ENCODE measurements around the gene OGFOD2.

Gene OGFOD2

GRCh38 chr12:122986258-122986871, 11.3 kb downstream of the OGFOD2 start:
- no peaks in the 10 kb centered on the region for H3K27me3 ChIP-seq (ENCODE audit: control insufficient read depth, insufficient read depth, low read length)
- H3K4me3 ChIP-seq (ENCODE audit: low read length): no peak overlapping the region
- no peak overlapping the region for H3K9ac ChIP-seq (ENCODE audit: low read length)
- peaks cover 4% of the 10 kb centered on the region for H3K36me3 ChIP-seq (ENCODE audit: control insufficient read depth, low read depth, low read length)
- no peak overlapping the region for H3K27ac ChIP-seq (ENCODE audit: low read length)
- no peaks in the 10 kb centered on the region for H3K9me3 ChIP-seq (ENCODE audit: control insufficient read depth, low read depth, low read length)
- peaks cover 3% of the 10 kb centered on the region for H3K4me1 ChIP-seq (ENCODE audit: control insufficient read depth, low read depth, low read length)

GRCh38 chr12:122987086-122987951, 12.3 kb downstream of the OGFOD2 start:
- no peak overlapping the region for H3K4me3 ChIP-seq (ENCODE audit: low read length)
- H3K4me1 ChIP-seq (ENCODE audit: control insufficient read depth, low read depth, low read length): peaks cover 3% of the 10 kb centered on the region
- H3K27me3 ChIP-seq (ENCODE audit: control insufficient read depth, insufficient read depth, low read length): no peaks in the 10 kb centered on the region
- peaks cover 4% of the 10 kb centered on the region for H3K36me3 ChIP-seq (ENCODE audit: control insufficient read depth, low read depth, low read length)
- H3K9me3 ChIP-seq (ENCODE audit: control insufficient read depth, low read depth, low read length): no peaks in the 10 kb centered on the region
- no peak overlapping the region for H3K9ac ChIP-seq (ENCODE audit: low read length)
- H3K27ac ChIP-seq (ENCODE audit: low read length): no peak overlapping the region

DNA sequence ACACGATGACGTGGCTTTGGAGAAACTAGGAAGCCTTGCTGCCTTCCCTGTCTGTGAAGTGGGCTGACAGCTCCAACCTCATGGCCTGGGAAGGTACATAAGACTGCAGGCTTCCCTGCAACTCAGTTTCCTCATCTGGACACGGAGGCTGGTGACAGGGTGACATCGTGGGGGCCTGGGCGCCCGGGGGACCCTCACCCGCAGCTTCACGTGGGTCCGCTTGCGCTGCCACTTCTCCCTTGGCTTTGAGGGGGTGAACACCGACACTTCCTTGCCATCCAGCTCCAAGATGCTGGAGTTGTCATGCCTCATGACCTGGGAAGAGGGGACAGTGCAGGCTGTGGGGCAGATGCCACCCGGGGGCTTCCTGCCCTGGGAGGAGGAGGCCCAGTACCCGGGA, 13.0 kb downstream of the OGFOD2 start:
- Histone ChIP-seq H3K36me3 (ENCODE audit: control insufficient read depth, low read depth, low read length) (peaks cover 3% of the 10 kb centered on the region), H3K4me1 (ENCODE audit: control insufficient read depth, low read depth, low read length) (peaks cover 3% of the 10 kb centered on the region), H3K27ac (ENCODE audit: low read length) (no peak overlapping the region), H3K4me3 (ENCODE audit: low read length) (no peak overlapping the region), H3K27me3 (ENCODE audit: control insufficient read depth, insufficient read depth, low read length) (no peaks in the 10 kb centered on the region), H3K9ac (ENCODE audit: low read length) (no peak overlapping the region), H3K9me3 (ENCODE audit: control insufficient read depth, low read depth, low read length) (no peaks in the 10 kb centered on the region)

DNA sequence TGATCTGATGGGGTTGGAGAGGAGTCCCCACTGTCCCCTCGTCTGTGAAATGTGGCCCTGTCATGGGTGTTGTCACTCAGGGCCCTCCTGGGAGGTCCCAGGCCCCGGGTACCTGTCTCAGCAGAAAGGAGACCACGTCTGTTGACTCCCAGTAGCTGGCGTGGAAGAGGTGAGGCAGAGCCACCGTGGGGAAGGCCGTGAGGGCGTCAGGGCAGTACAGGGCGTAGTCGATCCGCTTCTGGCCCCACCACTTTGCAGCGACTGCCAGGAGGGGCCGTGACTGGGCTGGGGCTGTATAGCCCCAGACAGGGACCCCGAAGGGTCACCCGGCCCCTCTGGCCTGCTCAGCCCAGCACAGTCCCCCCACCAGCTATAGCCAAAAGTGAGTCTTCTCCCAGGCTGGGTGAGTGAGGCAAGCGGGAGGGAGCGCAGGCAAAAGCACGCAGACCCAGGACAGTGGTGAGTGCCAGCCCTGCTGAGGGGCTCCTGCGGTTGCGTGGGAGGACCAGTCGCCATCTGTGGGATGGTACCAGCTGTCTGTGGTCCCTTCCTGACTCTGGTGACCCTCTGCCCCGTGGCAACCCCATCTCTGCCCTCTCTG, 13.7 kb downstream of the OGFOD2 start:
- H3K9ac ChIP-seq (ENCODE audit: low read length): no peak overlapping the region
- no peaks in the 10 kb centered on the region for H3K27me3 ChIP-seq (ENCODE audit: control insufficient read depth, insufficient read depth, low read length)
- H3K9me3 ChIP-seq (ENCODE audit: control insufficient read depth, low read depth, low read length): no peaks in the 10 kb centered on the region
- H3K4me1 ChIP-seq (ENCODE audit: control insufficient read depth, low read depth, low read length): peaks cover 3% of the 10 kb centered on the region
- H3K4me3 ChIP-seq (ENCODE audit: low read length): no peak overlapping the region
- H3K36me3 ChIP-seq (ENCODE audit: control insufficient read depth, low read depth, low read length): no peaks in the 10 kb centered on the region
- no peak overlapping the region for H3K27ac ChIP-seq (ENCODE audit: low read length)

GRCh38 chr12:122989225-122989839, 14.3 kb downstream of the OGFOD2 start:
- Histone ChIP-seq H3K27ac (ENCODE audit: low read length) (no peak overlapping the region), H3K9me3 (ENCODE audit: control insufficient read depth, low read depth, low read length) (no peaks in the 10 kb centered on the region), H3K4me1 (ENCODE audit: control insufficient read depth, low read depth, low read length) (no peaks in the 10 kb centered on the region), H3K9ac (ENCODE audit: low read length) (no peak overlapping the region), H3K36me3 (ENCODE audit: control insufficient read depth, low read depth, low read length) (no peaks in the 10 kb centered on the region), H3K4me3 (ENCODE audit: low read length) (no peak overlapping the region), H3K27me3 (ENCODE audit: control insufficient read depth, insufficient read depth, low read length) (no peaks in the 10 kb centered on the region)

- no peaks in the 10 kb centered on the region for H3K36me3 ChIP-seq (ENCODE audit: control insufficient read depth, low read depth, low read length)
Measured at GRCh38 chr12:122989874-122990419, 14.9 kb downstream of the OGFOD2 start.

GRCh38 chr12:122990561-122990960, 15.5 kb downstream of the OGFOD2 start:
- no peak overlapping the region for H3K9ac ChIP-seq (ENCODE audit: low read length)
- H3K27me3 ChIP-seq (ENCODE audit: control insufficient read depth, insufficient read depth, low read length): no peaks in the 10 kb centered on the region
- no peak overlapping the region for H3K27ac ChIP-seq (ENCODE audit: low read length)
- no peaks in the 10 kb centered on the region for H3K4me1 ChIP-seq (ENCODE audit: control insufficient read depth, low read depth, low read length)
- no peak overlapping the region for H3K4me3 ChIP-seq (ENCODE audit: low read length)
- H3K9me3 ChIP-seq (ENCODE audit: control insufficient read depth, low read depth, low read length): no peaks in the 10 kb centered on the region
- H3K36me3 ChIP-seq (ENCODE audit: control insufficient read depth, low read depth, low read length): no peaks in the 10 kb centered on the region

More at GRCh38 chr12:122989874-122990419, 14.9 kb downstream of the OGFOD2 start:
- Histone ChIP-seq H3K4me3 (ENCODE audit: low read length) (no peak overlapping the region), H3K9ac (ENCODE audit: low read length) (no peak overlapping the region), H3K4me1 (ENCODE audit: control insufficient read depth, low read depth, low read length) (no peaks in the 10 kb centered on the region), H3K27ac (ENCODE audit: low read length) (no peak overlapping the region), H3K9me3 (ENCODE audit: control insufficient read depth, low read depth, low read length) (no peaks in the 10 kb centered on the region), H3K27me3 (ENCODE audit: control insufficient read depth, insufficient read depth, low read length) (no peaks in the 10 kb centered on the region)

GRCh38 chr12:122990961-122991622, 16.0 kb downstream of the OGFOD2 start:
- Histone ChIP-seq H3K9ac (ENCODE audit: low read length) (no peak overlapping the region), H3K27ac (ENCODE audit: low read length) (no peak overlapping the region), H3K9me3 (ENCODE audit: control insufficient read depth, low read depth, low read length) (no peaks in the 10 kb centered on the region), H3K4me1 (ENCODE audit: control insufficient read depth, low read depth, low read length) (no peaks in the 10 kb centered on the region), H3K36me3 (ENCODE audit: control insufficient read depth, low read depth, low read length) (no peaks in the 10 kb centered on the region), H3K27me3 (ENCODE audit: control insufficient read depth, insufficient read depth, low read length) (no peaks in the 10 kb centered on the region), H3K4me3 (ENCODE audit: low read length) (no peak overlapping the region)

DNA sequence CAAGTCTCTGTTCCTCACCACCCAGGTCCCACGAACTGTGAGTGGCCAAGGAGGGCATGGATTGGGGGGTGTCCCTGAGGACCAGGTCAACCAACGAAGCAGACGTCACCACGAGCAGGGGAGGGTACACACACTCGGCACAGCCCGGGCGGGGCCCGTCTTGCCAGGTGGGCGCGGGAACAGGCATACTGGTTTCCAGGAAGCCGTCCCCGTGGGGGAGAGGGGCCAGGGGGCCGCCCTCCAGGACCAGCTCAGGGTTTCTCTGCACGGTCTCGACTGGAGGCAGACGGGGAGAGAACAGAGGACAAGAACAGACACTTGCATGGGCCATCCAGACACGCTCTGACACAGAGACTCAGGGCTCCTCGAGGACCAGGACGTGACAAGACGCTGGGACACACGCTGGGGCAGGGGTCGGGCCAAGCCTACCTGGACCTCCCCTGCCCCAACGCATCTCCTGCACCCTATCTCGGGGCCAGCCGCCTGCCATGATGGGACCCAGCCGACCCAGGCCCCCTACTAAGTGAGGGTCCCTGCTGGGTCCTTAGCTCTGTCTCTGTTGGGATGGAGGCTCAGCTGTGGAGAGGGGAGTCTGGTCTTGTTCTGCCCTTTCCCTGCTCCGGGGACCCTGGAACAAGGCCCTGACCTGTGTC, 16.7 kb downstream of the OGFOD2 start:
- Histone ChIP-seq H3K27me3 (ENCODE audit: control insufficient read depth, insufficient read depth, low read length) (no peaks in the 10 kb centered on the region), H3K36me3 (ENCODE audit: control insufficient read depth, low read depth, low read length) (no peaks in the 10 kb centered on the region), H3K9me3 (ENCODE audit: control insufficient read depth, low read depth, low read length) (no peaks in the 10 kb centered on the region), H3K27ac (ENCODE audit: low read length) (no peak overlapping the region), H3K4me3 (ENCODE audit: low read length) (no peak overlapping the region), H3K4me1 (ENCODE audit: control insufficient read depth, low read depth, low read length) (no peaks in the 10 kb centered on the region), H3K9ac (ENCODE audit: low read length) (no peak overlapping the region)

- Histone ChIP-seq H3K27me3 (ENCODE audit: control insufficient read depth, insufficient read depth, low read length) (no peaks in the 10 kb centered on the region), H3K36me3 (ENCODE audit: control insufficient read depth, low read depth, low read length) (no peaks in the 10 kb centered on the region), H3K9ac (ENCODE audit: low read length) (no peak overlapping the region), H3K9me3 (ENCODE audit: control insufficient read depth, low read depth, low read length) (no peaks in the 10 kb centered on the region), H3K4me1 (ENCODE audit: control insufficient read depth, low read depth, low read length) (no peaks in the 10 kb centered on the region), H3K27ac (ENCODE audit: low read length) (no peak overlapping the region), H3K4me3 (ENCODE audit: low read length) (no peak overlapping the region)
Measured at GRCh38 chr12:122992386-122992785, 17.3 kb downstream of the OGFOD2 start.

All from iPS-18a (cell line).